GM19035 (cell line): Measurements from ENCODE around the gene NCKAP5.
A peak's percentile ranks its signal among the peaks of the same experiment; 100 is the strongest.

ENCODE experiments used
- ATAC-seq: cut with Tn5 transposase; IDR thresholded peaks from one replicate; pipeline ENCODE4 v1.9.1; 2021; ENCODE audit not compliant: unreplicated experiment

The NCKAP5 gene

DNA sequence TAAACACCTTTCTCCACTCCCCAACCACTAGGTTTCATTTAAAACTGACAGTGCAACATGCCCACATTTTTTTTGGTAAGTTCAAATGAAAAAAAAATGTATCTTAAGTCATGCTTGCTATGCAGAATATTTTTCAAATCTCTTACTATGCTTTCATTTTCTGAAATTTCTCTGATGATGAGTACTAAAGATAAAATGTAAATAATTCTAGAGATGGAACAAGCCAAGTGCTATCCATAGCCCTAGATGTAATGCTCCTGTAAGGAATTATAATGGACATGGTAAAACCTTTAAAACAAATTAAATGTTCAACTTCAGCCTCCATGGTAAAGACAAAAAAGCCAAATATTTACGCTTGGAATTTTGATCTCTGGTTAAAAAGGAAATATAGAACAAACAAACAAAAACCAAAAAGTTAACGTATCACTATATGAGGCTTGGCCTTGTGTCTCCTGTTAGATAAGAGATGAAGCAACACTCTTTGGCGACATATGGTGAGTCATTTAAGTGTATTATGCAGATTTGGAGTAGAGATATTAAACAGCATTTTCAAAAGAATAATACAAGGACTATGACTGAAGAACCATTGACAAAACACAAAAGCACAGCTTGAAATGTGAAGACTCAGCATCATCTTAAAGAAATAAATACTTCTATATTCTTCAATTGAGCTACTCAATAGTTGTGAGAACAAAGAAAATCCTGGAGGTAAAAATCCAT is 506.2 kb downstream of the NCKAP5 start:
- no peak for ATAC-seq

DNA sequence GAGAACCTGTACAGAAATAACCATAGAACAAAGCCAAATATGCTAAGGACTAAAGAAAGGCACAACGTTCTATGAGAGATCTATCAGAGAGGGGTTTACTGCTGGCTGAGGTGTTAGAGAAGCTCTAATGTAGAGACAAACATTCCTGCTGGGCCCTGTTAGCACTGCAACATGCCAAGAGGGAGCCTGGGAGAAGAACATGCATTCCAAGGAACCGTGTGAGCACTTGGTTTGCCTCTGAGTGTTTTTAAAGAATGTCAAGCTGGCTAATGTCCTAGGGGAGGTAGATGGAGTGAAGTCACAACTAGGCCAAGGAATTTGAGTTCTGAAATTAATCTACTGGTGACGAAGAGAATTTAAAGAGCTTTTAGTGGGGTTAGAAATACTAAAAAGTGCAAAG is 514.0 kb downstream of the NCKAP5 start:
- no peak for ATAC-seq

DNA sequence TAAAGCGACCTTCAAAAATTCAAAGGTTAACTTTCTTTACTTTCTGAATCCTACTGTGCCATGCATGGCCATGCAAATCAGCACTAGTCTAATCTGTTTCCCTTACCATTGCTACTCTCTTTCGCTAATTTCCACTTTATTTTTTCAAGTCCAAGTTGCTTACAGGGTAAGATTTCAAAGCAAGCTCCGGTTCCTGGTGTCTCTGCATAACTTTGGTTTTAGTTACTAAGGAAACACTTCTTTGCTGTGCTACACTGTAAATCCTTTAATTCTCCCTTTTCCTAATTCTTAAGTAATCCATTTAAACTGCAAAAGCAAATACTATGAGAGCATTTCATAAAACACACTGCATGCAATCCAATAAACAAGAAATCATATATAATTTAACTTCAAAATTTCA is 514.7 kb downstream of the NCKAP5 start:
- ATAC-seq = no peak

DNA sequence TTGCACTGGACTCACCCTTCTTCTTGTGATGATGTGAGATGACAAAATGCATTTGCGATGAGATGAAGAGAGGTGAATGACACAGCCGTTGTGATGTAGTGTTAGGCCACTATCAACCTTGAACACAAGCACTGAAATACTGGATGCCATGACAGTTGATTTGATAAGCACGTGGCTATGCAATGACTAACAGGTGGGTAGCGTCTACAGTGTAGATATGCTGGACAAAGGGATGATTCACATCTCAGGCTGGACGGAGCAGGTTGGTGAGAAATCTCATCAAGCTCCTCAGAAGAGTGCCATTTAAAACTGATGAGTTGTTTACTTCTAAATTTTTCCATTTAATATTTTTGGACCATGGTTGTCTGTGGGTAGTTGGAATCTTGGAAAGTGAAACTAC is 522.5 kb downstream of the NCKAP5 start:
- no peak for ATAC-seq

DNA sequence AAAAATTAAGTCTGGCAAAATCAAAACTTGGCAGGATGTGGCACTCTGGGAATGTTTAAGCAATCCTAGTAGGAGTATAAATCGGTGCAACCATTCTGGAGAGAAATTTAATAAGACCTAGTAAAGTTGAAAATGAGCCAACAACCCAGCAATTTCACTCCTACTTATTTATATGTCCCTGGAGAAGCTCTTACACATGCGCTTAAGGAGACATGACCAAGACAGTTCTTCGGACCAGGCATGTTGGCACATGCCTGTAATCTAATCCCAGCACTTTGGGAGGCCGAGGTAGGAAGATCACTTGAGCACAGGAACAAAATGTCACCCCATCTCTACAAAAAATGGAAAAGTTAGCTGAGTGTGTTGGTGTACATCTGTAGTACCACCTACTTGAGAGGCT is 523.7 kb downstream of the NCKAP5 start:
- ATAC-seq = no peak

DNA sequence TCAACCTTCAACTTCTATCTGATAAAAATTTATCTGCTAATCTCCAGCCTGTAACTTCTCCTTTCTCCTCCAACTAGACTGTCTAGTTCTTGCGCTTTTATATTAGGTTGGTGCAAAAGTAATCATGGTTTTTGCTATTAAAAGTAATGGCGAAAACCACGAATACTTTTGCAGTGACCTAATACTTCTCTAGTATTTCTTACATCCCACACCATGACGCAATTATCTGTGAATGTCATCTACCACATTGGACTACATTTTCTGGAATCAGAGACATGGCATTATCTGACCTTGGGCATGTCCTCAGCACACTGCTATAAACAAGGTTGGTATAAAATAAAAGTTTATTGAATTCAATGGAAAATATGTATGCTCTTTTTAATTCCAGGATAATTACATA is 528.1 kb downstream of the NCKAP5 start:
- ATAC-seq = no peak

DNA sequence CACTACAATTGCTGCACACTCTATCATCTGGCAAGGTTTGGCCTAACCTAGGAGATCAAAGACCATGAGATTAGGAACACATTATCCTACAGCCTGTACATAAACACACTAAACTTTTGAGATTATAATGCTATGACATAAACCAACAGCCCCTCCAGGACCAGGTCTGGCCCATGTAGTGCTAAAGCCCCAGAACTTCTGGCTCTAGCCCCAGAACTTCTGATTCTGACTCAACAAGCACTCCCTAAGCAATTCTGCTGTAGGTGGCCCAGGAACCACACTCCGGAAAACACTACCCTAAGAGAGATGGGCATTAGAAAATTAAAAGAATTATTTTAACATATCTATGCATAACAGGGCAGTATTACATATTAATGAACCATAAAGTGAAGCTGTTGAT is 528.7 kb downstream of the NCKAP5 start:
- ATAC-seq = no peak

DNA sequence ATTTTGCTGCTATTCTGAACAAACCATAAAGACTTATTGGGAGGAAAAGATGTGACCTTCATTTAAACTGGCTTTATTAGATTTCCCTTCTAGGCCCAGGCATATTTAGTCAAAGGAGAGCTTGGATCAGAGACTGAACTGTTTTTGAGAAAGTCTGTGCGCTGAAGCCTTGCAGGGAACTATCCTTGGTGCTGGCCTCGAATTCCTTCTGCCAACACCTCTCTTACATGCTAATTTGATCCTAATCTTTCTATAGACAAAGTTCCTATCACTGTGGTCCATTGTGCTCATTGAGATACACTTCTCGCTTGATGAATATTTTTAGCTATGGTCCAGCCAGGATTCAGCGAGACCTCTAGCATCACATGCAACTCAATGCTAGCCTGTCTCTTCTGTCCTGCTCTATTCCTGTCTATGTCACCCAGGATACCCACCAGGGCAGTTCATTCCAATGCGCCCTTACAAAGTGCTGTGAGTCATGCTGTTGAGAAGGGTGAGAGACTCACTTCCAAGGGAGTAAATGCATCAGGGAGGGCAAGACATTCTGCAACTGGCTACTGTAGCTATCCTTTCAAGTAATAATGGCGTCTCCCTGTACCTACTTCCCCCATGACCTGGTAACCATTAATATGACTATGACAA is 541.6 kb downstream of the NCKAP5 start:
- no peak for ATAC-seq

DNA sequence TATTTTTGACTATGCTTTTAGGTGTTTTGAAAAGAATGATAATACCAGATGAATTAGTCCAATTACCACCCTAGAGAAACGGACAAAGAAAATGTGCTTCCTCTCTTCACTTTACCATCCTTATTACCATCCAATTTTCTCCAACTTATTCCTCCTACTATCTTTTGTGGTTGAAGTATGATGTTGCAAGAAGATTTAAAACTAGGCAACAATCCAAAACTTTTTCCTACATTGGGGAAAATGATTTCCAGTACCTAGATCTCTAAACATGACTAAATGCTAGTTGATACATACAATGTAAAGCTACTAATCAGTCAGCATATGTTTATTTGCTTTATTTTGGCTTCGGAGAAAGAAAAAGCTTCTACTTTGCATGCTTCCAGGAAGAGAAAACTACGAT is 543.3 kb downstream of the NCKAP5 start:
- no peak for ATAC-seq

DNA sequence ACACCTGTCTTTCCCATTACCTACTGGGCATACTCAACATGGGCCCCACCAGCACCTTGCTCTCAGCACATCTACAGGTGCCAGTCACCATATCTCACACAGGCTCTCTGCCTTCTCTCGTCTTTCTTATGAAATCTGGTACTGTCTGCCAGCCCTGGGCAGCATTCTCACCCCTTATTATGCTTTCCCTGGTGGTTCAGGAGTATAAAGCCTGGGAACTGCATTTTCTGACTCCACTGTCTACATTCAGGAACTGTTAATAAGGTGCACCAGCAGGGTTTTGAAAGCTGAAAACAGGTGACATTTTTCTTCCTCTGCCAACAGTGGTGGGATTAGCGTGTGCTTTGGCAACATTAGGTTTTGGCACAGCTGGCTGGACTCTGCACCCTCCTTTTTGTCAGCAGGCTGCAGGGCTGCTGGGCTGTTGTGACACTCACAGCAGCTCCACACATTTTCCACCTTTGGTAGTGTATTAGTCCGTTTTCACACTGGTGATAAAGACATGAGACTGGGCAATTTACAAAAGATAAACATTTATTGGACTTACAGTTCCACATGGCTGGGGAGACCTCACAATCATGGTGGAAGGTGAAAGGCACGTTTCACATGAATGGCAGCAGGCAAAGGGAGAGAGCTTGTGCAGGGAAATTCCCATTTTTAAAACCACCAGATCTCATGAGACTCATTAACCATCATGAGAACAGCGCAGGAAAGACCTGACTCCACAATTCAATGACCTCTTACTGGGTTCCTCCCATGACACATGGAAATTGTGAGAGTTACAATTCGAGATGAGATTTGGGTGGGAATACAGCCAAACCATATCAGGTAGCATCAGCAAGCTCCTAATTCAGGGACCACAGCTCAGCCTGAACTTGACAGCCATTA is 555.2 kb downstream of the NCKAP5 start:
- no peak for ATAC-seq

DNA sequence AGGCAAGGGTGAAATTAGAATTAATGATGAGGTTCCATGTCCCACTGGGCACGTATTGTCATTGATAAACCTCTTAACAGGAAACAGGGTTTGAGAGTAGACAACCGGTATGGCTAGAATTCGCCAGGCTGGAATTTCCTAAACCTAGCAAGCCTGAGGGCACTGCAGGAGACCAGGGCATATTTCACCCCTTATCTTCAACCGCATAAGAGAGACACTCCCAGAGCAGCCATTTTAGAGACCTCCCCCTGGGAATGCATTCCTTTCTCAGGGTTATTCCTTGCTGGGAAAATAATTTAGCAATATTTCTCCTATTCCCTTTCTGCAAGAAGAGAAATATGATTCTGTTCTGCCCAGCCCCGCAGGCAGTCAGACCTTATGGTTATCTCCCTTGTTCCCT is 563.6 kb downstream of the NCKAP5 start:
- ATAC-seq = no peak

DNA sequence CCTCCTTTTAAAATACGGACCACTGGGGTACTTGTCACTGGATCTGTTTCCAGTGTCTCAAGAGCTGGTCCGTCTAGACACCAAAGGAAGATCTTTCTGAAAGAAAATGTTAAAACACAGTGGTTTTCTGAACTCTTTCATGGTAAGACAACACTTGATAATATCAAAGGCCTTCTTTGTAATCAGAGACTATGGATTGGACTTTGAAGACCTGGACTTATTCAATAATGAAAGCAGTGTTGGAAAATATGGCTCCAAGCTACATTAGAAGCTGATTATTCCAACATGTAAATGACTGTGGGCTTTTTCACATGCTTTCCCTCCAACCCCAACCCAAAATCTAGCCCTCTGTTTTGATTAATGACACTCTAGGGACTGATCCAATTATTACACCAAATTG is 568.8 kb downstream of the NCKAP5 start:
- ATAC-seq = no peak

DNA sequence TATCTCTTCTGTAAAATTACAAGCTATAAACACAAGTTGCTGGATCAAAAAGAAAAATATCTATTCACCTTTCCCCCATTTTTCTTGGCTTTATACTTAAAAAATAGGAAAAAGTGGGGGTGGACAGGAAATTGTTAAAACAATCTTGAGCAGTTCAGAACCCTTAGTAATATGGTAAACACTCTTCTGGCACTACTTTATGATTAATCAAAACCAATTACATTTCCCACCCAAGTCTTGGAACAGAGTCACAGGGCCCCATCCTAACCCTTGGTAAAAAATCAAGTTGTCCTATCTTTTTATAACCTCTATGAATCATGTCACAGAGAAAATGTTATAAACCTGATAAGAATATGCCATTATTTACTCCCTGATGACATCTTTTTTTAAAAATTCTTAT is 570.0 kb downstream of the NCKAP5 start:
- ATAC-seq = no peak

DNA sequence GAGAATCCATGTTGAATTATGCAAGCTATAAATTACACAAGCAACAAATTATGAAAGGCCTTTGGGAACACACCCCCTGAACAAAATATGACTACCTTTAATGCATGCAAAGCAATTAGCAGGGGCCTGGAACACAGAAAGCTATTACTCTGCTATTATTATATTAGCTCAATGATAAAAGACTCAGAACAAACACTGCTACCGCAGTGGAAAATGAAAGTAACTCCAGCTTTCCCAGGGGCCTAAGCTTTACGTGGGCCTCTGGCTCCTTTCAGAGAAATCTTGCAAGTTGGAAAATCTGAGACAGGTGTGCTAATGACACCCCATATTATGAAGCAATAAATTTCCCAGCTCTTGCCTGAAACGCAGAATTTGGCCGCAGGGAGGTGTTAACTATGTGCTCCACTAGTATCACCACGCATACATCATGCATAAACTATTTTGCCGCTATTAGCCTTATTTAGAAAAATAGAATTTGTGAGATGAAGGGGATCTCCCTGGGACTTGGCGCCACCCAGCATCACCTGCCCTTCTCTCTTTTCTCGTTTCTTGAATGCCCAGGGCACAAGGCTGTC is 576.7 kb downstream of the NCKAP5 start:
- no peak for ATAC-seq

DNA sequence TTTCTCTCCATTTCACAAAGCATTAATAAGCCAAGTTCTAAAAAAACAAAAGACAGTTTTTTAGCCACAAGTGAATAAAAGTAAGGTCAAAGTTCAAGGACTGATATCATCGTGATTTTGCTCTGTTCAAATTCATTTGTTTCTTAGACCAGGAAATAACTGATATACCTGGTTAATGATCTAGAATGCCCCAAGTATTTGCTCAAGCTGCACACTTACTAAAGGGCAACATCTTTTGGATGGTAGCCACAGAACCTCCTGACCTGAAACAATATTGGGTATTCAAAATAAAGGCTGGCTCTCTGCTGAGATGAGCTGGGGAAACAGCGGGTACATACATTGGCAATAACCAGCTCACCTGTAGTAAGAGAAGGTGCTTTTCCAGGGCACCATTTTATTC is 583.5 kb downstream of the NCKAP5 start:
- no peak for ATAC-seq

DNA sequence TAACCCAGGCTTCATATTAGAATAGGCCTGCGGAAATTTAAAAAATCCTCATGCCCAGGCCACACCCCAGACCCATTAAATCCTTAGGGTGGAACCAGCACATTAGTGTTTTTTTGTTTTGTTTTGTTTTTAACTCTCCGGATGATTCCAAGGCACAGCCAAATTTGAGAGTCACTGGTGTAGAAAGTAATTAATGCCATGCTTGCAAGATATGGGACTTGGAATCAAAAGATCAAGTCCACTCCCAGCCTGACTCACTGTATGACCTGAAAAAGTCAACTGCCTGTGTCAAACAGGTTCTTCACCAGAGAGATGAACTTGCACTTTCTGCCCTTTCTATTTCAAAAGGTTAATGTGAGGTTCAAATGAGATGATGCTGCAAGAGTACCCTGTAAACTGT is 588.0 kb downstream of the NCKAP5 start:
- no peak for ATAC-seq

DNA sequence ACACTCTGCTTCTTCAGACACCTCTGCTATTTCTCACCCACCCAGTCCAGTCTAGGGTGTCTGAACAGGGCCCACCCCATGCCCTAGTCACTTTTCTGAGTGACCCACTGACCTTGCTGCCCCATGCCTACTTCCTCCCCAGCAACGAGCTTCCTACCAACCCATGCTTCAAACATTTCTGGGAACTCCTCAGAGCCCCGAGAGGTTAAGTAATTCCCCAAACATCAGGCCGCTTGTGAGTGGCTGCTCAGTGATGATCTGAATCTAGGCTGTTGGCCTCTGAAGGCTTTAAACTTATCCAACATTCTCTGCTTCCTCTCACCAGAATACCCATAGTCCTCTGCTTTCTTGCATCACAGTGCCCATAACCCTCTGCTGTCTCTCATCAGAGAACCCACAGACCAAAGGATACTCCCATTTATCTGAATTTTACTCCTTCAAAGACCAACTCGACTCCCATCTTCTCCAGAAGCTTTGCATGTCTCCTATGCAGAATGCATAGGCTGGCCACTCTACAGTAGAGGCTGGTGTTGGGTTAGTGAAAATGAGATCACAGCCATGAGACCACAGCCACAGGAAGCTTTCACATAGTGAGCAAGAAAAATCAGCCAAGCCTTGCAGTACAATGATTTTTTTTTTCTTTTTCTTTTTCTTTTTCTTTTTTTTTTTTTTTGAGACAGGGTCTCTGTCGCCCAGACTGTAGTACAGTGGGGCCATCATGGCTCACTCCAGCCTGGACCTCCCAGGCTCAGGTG is 588.7 kb downstream of the NCKAP5 start:
- ATAC-seq = peak; percentile 60

DNA sequence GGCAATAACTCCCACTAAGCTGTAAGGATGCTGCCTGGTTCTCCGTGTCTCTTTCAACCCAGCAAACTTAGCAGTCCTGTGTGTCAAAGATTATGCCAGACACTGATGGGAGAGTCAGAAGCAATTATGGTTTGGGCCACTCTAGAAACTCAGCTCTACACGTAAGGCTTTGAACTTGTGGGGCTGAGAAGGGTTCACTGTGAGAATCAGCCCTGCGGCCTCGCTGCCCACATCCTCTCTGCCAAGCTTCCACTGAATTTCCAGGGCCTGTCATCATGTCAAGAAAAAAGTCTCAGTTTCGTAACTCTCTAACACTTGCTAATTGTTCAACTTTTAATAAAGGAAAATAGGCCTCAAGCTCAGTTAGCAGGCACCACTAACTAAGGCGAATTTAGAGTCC is 589.4 kb downstream of the NCKAP5 start:
- ATAC-seq = no peak

DNA sequence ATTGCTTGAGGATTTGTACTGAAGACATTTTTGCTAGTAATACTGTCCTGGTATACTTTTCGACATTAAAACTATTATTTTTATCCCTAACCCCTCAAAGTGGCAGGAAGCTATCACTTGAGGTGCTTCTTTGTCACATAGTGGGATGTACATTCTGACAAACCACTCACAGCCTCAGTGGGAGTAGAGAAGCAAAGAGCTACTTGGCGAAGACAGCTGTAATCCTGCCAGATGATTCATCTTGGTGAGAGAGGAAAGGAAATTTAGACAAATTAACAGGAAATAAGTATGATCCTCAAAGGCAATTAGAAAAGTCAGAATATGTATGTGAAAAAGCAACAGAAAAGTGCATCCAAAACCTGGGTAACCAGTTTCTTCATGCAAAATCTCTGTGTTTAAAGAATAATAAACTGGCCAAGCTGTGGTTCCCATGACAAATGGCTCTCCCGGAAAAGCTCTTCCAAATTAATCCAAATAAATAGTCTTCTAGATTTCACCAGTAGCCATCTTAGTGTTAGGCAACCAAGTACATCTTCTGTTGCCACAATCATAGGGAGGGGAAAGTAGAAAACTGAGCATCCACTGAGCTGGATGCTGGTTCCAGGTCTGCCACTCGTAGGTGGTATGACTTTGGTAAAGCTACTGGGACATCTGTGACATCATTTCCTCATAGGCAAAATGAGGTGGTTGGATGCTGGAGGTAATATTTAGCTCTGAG is 590.3 kb downstream of the NCKAP5 start:
- no peak for ATAC-seq
